DMS79 treated with DMSO at 0.1 percent for 48 hours (cell line): ENCODE measurements around the gene NTSR1.
"Not testable (repeated sequence)": the region's sequence is repeated elsewhere in the genome, so short reads cannot be mapped to it uniquely, and the experiment has no call there.

Experiments used
- DNase-seq: peaks from one replicate; lab custom pipeline; 2025; lab: John Stamatoyannopoulos, UW

Gene NTSR1

DNA sequence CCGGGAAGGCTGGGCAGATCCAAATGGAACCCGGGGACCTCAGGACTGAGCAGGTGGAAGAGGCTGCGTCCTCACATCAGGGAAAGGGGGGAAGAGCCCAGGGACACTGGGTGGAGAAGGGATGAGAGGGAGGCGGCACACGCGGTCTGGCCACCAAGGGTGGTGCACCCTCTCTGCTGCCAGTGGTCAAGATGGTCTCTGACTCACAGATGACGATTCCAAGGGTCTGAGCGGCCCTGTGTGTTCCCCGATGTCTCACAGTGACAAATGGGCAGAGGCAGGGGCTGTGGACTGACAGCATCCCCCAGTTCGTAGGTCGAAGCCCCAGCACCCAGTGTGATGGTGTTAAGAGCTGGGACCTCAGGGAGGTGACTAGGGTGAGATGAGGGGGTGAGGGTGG lies 34.3 kb upstream of the NTSR1 start:
- no peak for DNase-seq

DNA sequence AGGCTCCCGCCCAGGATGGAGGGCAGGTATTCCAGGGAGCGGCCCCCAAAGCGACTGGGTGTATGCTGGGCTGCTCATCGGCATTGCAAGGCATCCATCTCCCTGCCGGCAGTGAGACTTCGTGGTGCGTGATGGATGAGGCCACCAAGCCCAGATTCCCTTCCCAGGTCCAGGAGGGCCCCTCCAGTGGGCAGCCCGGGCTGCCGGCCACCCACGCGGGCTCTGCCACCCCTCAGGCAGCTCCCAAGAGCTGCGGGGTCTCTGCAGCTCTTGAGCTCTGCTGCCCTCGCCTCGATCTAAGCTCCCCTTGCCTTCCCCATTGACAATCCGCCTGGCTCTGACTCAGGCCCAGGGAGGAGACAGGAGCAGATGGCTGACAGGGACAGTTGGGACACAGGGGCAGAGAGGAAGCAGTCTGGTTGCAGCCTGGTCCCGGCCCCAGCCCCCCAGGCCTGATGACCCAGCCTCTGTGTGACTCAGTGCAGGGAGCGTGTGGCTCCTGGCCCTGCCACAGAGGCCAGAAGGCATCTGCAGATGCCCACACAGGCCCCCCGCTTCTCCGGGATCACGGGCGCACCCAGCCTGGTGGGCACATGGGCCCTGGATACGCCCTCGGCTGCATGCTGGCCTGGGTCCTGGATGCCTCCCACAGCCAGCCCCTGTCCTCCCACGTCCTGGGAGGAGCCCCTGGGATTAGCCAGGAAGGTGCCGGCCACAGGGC lies 33.3 kb upstream of the NTSR1 start:
- no peak for DNase-seq

DNA sequence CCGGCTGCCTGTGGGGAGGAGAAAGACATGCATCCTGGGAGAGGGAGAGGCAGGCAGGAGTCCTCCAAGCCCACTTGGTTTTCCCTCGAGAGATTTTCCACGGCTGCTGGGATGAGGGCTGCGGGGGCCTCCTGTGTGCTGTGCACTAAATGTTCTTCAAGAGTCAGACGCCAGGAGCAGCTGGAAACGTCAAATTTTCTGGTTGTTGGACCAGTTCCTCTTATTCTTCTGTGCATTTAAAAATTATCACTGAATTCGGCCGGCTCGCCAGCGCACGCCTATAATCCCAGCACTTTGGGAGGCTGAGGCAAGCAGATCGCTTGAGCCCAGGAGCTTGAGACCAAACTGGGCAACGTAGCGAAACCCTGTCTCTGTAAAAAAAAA lies 32.8 kb upstream of the NTSR1 start:
- DNase-seq = no peak

DNA sequence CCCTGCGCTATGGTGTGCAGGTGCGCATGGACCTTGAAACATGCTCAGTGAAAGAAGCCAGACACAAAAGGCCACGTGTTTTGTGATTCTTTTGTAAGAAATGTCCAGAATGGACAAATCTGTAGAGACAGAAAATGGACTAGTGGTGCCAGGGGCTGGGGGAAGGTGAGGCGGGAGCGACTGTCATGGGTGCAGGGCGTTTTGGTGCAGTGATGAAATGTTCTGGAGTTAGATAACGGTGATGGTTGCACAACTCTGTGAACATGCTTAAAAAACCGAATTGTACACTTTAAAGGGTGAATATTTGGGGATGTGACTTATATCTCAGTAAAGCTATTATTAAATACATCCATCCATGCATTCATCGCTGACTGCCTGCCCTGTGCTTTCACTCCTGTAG lies 31.7 kb upstream of the NTSR1 start:
- no peak for DNase-seq

DNA sequence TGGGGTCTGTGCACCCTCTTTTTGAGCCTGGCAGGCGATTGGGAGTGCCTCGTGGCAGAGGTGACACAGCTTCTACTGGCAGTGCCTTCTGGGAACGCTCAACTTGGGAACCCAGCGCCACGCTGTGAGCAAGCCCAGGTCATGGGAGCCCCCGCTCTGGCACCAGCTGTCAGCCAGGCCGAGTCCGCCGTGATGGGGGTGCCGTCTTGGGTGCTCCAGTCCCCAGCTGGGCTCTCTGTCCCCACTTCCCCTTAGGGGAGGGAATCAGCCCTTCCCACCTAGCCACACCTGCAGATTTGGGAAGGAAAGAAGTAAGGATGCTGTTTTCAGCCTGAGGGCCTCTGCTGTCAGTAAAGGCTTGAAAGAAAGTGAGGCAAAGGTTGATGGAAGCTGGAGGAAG lies 31.0 kb upstream of the NTSR1 start:
- DNase-seq = no peak

DNA sequence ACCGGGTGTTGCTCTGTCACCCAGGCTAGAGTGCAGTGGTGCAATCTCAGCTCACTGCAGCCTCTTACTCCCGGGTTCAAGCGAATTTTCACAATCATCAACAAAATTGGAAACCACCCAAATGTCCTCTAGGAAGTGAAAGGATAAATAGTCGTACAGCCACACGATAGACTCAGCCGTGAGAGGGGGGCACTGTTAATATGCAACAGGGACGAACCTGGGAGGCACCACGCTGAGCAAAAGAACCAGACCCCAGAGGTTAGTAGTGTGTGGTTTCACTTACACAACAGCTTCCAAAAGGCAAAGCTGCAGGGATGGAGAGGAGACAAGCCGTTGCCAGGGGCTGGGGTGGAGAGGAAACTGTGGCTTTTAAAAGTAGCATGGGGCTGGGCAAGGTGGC lies 30.1 kb upstream of the NTSR1 start:
- peak; percentile 15 for DNase-seq

DNA sequence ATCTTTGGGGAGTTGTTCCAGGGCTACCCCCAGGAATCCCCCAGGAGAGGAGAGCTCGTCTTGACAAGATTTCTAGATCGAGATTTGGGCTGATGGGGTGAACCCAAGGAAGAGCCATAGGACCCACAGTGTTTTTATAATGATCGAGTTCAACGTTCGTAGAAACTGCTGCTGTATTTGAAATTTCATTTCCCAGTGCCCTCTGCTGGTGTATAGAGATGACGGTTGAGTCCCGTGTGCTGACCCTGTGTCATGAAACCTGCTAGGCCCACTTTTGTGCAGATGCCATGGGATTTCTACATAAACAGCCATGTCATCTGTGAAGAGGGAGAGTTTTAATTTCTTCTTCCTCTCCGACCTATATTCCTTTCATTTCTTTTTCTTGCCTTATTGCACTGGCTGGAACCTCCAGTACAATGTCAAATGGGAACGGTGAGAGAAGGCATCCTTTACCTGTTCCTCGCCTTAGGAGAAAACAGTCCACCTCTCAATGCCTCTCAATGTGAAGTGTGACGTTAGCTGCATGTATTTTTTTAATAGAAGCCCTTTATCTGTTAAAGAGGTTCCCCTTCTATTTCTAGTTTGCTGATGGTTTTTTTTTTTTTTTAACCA lies 28.6 kb upstream of the NTSR1 start:
- no peak for DNase-seq

DNA sequence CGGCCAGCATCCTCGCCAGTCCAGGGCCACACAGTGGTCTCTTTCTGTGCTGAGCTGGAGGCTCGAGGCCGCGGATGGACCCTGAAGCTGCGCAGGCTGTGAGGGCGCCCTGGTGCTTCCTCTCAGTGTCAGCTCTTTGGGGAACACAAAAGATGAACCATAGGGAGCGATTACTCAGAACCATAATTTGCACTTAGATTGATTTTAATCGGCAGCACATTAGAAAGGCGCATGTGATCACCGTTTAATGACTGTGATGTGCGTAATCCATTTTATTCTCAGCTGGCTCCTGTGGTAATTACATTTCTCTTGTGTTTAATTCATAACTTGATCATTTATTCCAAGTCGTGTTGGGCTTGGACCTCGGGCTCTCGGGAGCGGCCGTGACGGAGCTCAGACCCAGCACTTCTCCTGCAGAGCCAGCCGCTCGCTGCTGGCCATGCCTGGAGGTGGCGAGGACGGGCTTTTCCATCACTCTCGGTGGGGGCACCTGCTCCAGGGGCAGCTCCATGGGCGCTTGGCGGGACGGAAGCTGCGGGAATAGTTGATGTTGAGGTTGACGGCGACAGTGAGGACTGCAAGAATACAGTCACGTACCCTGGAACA lies 25.6 kb upstream of the NTSR1 start:
- no peak for DNase-seq

DNA sequence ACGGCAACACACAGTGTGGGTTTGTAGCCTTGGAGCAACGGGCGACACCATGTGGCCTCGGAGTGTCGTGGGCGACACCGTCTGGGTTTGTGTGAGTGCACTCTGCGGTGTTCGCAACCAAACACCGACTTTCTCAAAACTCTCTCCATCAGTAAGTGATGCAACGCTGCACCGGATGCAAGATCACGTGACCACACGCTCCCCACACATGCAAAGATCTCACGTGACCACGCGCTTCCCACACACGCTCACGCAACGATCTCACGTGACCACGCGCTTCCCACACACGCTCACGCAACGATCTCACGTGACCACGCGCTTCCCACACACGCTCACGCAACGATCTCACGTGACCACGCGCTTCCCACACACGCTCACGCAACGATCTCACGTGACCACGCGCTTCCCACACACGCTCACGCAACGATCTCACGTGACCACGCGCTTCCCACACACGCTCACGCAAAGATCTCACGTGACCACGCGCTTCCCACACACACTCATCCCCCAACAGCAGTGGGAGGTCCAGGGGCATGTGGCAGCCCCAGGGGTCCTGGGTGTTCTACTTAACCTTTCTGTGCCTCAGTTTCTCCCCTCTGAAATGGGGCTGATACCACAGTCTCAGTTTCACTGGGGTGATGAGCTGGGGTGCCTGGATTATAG lies 24.8 kb upstream of the NTSR1 start:
- DNase-seq = not testable (repeated sequence)

DNA sequence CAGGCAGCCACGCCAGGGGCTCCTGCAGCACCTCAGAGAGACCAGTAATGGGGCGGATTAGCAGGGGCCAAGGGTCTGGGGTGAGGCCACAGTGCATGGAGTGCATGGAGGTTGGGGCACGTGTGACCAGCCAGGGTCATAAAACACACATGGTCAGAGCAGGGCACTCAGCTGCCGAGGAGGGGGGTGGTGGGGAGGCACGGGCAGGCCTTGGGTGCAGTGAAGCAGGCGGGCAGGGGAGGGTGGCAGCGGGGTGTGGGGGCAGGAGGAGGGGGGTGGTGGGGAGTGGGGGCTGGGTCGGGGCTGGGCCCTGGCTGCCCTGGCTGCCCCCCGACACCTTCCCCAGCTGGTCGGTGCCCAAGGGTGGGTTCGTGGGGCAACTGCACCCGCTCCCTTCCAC lies 23.7 kb upstream of the NTSR1 start:
- no peak for DNase-seq

DNA sequence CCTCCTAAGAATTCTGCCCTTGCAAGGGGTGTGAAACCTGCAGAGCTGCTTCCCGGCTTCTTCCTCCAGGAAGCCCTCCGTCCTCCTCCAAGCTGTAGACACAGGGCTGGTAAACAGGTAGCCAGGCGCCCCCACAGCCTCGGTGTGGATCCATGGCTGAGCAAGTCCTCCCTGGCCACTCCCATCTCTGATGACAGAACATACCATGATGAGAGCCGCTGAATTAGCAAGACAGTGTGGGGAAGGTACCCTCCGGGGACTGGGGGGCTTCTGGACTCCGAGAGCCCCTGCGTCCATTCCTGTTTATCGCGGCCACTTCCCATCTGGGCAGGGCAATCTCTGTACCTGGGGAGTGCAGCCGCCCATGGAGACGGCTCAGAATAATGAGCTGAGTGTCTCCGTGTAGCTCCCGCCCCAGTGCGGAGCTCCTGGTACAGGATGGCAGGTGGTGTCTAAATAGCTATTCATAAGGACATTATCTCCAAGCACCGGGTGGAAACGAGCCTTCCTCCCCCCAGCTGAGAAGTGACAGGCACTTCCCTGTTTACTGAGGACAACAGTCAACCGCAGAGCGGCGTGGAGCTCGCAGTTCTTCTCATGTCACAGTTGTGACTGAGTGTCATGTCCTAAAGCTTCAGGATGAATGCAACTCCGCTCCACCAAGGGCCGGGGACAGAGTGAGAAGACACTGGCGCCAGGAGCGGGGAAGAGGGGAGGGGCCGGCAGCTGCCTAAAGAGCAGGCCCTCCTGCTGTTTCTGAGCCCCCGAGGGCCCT lies 22.7 kb upstream of the NTSR1 start:
- peak; percentile 89 for DNase-seq

DNA sequence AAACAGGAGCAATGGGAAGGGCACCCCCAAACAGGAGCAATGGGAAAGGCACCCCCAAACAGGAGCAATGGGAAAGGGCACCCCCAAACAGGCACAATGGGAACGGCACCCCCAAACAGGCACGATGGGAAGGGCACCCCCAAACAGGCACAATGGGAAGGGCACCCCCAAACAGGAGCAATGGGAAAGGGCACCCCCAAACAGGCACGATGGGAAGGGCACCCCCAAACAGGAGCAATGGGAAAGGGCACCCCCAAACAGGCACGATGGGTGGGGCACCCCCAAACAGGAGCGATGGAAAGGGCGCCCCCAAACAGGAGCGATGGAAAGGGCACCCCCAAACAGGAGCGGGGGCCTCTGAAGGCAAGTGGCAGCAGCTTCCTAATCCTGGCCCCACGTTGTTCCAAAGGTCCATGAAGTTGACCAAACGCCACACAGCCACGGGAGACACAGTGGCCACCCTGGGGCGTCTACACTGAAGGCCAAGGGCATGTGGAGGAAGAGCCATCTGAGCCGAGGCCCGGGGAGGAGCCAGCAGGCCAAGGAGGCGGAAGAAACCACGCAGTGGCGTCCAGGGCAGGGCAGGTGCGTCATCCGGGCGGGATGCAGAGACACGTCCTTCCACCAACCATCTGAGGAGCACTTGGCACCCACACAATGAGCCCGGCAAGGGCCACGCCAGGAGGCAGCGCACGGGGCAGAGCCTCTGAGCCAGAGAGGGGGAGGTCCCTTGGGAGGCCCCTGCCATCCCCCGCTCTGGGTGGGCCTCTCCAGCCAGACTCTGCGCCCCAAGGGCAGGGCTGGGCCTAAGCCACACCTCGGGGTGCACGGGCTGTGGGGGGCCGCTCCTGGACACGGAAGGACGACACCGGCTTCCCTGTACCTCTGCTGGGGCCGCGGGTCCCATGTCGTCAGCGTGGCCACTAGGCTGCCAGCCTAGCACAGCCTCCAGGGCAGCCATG lies 21.5 kb upstream of the NTSR1 start:
- no peak for DNase-seq

DNA sequence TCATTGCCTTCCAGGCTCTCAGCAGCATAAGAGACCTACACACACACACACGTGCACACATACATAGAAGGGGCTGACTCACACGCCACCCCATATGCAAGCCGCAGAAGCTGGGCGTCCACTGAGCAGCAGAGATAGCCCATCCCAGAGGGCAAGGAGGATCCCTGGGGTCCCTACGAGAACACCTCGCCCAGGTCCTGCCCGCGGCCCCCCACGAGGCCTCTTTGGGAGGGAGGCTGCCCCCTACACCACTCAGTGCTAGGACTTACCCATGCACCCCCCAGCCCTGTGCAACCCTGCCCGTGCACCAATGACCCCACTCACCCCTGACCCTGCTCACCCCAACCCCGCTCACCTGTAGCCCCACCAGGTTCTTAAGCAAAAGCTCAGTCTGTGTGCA lies 20.6 kb upstream of the NTSR1 start:
- DNase-seq = no peak

DNA sequence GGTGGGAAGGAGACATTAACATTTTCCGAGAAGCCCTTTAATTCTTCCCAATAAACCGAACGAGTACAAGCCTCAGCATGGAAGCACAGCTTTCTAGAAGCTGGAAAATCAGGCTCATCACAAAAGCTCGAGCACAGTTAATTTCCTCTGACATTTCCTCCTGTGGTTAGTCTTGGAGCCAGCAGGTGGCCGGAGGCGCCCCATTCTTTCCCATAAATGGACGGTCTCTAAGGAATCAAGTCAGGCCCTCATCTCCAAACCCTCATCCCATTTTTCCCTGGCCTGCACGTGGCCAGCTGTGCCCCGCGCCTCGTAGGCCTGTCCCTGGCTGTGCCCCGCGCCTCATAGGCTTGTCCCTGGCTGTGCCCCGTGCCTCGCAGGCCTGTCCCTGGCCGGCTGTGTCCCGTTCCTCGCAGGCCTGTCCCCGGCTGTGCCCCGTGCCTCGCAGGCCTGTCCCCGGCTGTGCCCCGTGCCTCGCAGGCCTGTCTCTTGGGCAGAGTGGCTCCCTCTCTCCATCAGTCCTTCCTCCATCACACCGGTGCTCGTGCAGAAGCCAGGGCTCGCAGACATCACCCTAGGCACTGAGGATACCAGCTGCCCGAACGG lies 19.7 kb upstream of the NTSR1 start:
- DNase-seq = no peak

DNA sequence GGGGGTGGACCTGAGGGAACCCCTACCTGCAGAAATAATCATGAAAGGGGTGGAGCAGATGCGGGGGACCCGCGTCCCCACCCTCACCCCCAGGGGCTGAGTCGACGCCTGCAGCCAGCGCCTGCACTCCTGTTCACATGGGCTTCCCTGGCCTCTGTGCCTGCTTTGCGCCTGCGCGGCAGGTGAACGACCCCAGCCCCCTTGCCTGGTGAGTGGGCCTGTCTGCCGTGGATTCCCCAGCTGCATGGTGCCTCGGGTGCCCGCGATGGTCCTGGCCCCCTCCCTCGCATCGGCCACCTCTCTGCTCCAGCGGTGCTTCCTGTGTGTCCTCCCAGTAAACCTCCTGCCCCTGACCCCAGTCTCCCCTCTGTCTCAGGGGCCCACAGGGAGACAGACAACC lies 18.8 kb upstream of the NTSR1 start:
- DNase-seq = no peak

DNA sequence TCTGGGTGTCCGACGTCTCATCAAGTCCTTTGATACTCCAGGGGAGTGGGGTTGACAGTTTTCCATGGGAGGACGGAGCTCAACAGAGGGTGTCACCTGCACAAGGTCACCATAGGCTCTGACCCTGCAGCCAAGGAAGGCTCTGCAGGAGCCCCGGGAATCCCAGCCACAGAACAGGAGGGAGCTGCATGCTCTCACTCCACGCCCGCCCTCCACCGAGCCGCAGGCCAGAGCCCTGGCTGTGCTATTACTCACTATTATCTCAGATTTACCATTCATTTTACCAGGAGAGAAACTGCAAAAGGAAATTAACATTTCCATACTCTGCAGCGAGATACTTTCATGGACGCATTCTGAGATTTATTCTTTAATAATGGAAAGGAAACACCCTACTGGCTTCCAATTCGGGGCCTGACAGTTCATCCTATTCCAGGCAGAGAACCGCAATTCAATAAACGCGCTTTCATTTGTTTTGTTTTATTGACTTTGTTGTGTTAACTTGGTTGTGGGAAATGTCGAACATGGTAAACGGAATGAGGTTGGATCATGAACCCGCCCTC lies 18.3 kb upstream of the NTSR1 start:
- DNase-seq = no peak

DNA sequence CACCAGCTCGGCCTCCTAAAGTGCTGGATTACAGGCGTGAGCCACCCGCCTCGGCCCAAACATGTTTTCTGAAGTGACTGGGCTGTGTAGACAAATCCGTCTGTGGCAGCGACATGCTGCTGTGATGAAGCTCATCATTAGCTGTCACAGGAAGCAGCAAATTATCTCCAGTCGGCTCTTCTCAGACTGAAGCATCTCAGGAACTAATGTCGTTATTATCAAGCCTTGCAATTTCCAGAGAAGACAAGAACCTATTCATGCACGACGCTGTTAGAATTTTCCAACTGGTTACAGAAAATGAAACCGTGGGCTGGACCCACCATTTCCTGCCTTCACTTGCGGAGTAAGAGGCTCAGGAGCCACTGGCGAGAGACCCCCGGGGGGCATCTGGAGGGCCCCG lies 17.1 kb upstream of the NTSR1 start:
- peak; percentile 54 for DNase-seq

DNA sequence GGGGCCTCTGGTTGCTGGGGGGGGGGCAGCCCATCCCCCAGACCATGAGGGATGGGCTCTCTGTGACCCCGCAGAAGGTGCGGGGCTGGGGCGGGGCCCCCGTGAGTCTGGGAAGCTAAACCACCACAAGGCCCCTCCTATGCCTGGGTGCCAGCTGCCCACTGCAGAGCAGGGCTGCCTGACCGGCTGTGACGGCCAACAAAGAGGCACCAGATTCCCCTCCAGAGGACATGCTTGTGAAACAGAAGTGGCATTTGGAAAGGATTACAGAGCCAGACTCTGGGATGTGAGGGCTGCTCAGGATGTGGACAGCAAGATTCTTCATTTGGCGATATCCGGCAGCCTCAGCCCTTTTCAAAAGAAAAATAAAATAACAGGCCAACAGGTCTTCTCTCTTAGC lies 16.5 kb upstream of the NTSR1 start:
- DNase-seq = peak; percentile 86

DNA sequence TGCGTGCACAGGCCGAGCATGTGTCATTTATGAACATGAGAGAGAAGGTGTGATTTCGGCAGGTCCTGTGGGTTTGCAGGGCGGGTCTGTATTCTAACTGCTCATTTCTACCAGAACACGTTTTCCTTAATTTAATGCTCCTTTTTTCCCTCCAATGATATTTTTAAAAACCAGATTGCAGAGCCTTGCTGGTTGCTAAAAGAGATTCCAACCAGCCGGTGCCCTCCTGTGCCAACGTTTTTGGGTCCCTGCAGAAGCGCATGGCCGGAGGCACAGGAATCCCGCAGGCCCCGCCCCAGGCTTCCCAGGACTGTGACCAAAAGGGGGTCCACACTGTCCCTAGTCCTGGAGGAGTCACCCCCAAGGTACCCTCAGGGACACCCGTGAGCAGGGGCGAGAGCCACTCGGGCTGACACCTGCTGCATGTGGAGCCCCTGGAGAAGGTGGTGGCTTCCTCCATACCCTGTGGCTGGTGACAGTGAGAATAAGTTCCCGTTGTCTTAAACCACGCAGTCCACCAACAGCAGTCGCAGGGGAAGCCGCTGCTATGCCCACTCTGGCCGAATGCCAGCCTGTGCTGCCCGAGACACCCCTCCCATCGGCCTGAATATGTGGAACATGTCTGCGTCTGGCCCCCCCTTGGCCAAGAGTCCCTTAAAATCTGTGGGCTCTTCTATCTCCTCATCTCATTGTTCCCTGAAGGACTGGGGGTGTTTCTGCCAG lies 15.7 kb upstream of the NTSR1 start:
- no peak for DNase-seq

DNA sequence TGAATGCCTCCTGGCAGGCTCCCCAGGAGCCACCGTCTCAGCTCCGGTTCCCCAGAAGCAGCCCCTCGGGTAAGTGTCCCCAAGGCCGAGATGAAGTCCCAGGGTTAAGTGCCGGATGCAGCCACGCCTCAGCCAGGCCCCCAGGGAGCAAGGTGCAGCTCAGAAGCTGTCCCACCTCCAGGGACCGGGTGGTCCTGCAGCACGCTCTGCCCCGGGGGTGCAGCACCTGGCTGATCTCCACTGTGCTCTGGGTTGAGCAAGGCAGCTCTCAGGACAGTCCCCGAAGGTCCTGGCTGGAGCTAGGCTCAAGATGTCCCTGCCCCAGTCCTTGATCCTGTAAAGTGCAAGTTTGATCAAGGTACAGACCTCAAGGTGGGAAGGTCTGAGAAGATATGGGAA lies 15.1 kb upstream of the NTSR1 start:
- no peak for DNase-seq
